H1 (cell line): ENCODE results near the gene GADL1. TPM values are rescaled to one million over a fixed set of nuclear protein-coding genes. Genes with fewer than 3 reads are reported as not detected.

ENCODE experiments used
- CREB1 ChIP-seq: IDR thresholded peaks from 2 replicates; pipeline ENCODE4 v1.6.1; 2012; ENCODE audit warnings: inconsistent platforms
- HDAC2 ChIP-seq, 2 experiments: fragments of 300-600 bp in 1 of 2; sonication (generic) in 1 of 2; IDR thresholded peaks; 2 replicates each; pipeline ENCODE4 v1.6.1; 2011 to 2012; ENCODE audit warnings: low read depth in 2 of 2, low read length in 2 of 2, mild to moderate bottlenecking in 2 of 2, moderate library complexity in 2 of 2, borderline replicate concordance in 1 of 2, inconsistent platforms in 1 of 2
- POLR2A ChIP-seq, 2 experiments: IDR thresholded peaks; 1 replicate in 1 of 2; 2 replicates in 1 of 2; pipeline ENCODE4 v1.6.1; 2011; ENCODE audit warnings: low read depth in 2 of 2, low read length in 2 of 2, mild to moderate bottlenecking in 2 of 2; ENCODE audit errors: control extremely low read depth in 1 of 2
- RAD21 ChIP-seq, 2 experiments: IDR thresholded peaks in 1 of 2; conservative IDR thresholded peaks in 1 of 2; 2 replicates each; pipeline ENCODE4 v1.6.1; 2011; ENCODE audit warnings: low read depth in 2 of 2, low read length in 2 of 2, improper control_type of control experiment in 1 of 2, inconsistent platforms in 1 of 2, mild to moderate bottlenecking in 1 of 2, moderate library complexity in 1 of 2
- RBBP5 ChIP-seq: IDR thresholded peaks from 2 replicates; pipeline ENCODE4 v1.7.1; 2012; ENCODE audit warnings: low read depth, mild to moderate bottlenecking, inconsistent platforms, low read length, moderate library complexity, borderline replicate concordance
- YY1 ChIP-seq: IDR thresholded peaks from 2 replicates; pipeline ENCODE4 v1.6.1; 2011; ENCODE audit warnings: low read depth, mild to moderate bottlenecking, low read length
- polyA plus RNA-seq, 7 experiments: library from polyadenylated mRNA; depleted of rRNA in 3 of 7; stranded (reverse) in 5 of 7; unstranded in 2 of 7; fragments of >200 nt in 5 of 7; fragments of 200-250 nt in 2 of 7; gene quantifications; 1 replicate in 5 of 7; 2 replicates in 1 of 7; 4 replicates in 1 of 7; pipeline versions ENCODE4 v1.2.1 to v1.2.3, GENCODE V29; 2011 to 2013; ENCODE audit warnings: missing spikeins in 2 of 7, mixed read lengths in 2 of 7
- total RNA-seq: library from RNA; stranded (reverse); fragmentation: NEBNext Ultra II Directional; extraction: Animal tissue kit (Norgen Biotek cat#: 25700); gene quantifications from 2 replicates; pipeline ENCODE4 v1.2.1, GENCODE V29; 2021

The GADL1 gene
- total and polyA plus RNA-seq, 2 of the 8 experiments (the other 6 are each of a cell fraction or from before 2014, with no cell fraction given) = 0.03 to 0.30 TPM

DNA sequence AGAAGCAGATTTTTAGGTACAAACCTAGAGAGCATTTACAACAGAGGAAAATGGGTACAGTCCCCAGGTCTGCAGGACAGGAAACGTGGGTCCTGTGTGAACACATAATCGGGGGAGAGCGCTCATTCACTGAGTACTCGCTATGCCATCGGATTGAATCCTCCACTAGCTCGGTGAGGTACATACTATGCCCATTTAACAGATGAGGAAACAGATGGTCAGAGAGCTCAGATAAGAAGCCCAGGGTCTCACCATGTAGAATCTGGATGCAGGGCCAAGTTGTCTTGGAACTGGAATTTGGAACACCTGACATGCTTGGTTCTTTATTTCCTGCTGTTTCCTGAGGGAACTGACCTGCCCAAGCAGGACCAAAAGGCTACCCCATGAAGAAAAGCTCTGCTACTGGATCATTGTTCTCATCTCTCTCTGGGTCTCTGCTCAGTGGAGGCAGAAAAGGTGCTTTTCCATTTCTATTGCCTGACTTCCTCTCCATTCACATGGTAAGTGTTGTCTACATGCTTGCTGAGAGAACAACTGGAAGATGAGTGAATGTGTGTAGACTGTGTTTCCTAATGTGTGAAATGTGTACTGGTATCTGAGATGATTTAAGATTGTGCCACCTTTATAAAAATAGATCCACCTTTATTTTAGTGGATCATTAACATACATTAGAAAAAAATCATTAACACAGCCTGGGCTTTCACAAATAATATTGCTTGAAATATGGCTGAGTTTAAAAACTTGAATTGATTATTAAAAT, 199.0 kb downstream of the GADL1 start (continued):
- TF ChIP-seq YY1 (no peak), RAD21 (IDR thresholded peaks at IDR 0.05 in 1 of 2, conservative IDR thresholded peaks at IDR 0.05 in 1 of 2; ENCODE audit: low read depth in 2 of 2, low read length in 2 of 2) (no peak), RBBP5 (no peak), CREB1 (no peak), HDAC2 (IDR thresholded peaks at IDR 0.05; ENCODE audit: borderline replicate concordance in 1 of 2, low read depth in 2 of 2, low read length in 2 of 2) (0 out of 4 replicates have a peak, but pooled peaks of 1 of the 2 experiments have one; percentile 31), POLR2A (IDR thresholded peaks at IDR 0.05; ENCODE audit: control extremely low read depth in 1 of 2, low read depth in 2 of 2, low read length in 2 of 2) (no peak)
